Neural cell (in vitro differentiated cells): ENCODE results near the gene UBE4B. TPM values are rescaled to one million over a fixed set of nuclear protein-coding genes. Genes with fewer than 3 reads are reported as not detected.

Source experiments
- H2AFZ ChIP-seq: fragments of 200-600, 300-800 bp; sonication (generic), shearing (Covaris generic); 2 replicates; pipeline ENCODE4 v1.6.0; 2014; ENCODE audit warnings: low read depth, mild to moderate bottlenecking, antibody characterized with exemption, low read length, moderate library complexity
- H3F3A ChIP-seq: fragments of 200-600 bp; shearing (Covaris generic); 2 replicates; pipeline ENCODE4 v1.6.1; 2016; ENCODE audit warnings: mild to moderate bottlenecking, moderate library complexity, mixed read lengths, antibody characterized with exemption, low read length; ENCODE audit not compliant: insufficient read depth, poor library complexity, severe bottlenecking
- H3K27ac ChIP-seq: fragments of 200-600, 300-800 bp; sonication (generic), shearing (Covaris generic); 2 replicates; pipeline ENCODE4 v1.5.1; 2014; ENCODE audit warnings: mild to moderate bottlenecking, low read length, moderate library complexity
- H3K27me3 ChIP-seq: fragments of 300-800, 200-600 bp; sonication (generic), shearing (Covaris generic); 2 replicates; pipeline ENCODE4 v1.6.0; 2014; ENCODE audit warnings: mild to moderate bottlenecking, low read depth, low read length, moderate library complexity; ENCODE audit not compliant: insufficient read depth
- H3K36me3 ChIP-seq: fragments of 300-800, 200-600 bp; sonication (generic), shearing (Covaris generic); 2 replicates; pipeline ENCODE4 v1.5.1; 2014; ENCODE audit warnings: mild to moderate bottlenecking, antibody characterized with exemption, low read length, moderate library complexity; ENCODE audit not compliant: insufficient read depth
- H3K4me2 ChIP-seq: fragments of 300-800, 200-600 bp; sonication (generic), shearing (Covaris generic); 2 replicates; pipeline ENCODE4 v1.6.0; 2014; ENCODE audit warnings: mild to moderate bottlenecking, low read length
- H3K4me3 ChIP-seq: fragments of 300-800, 200-600 bp; sonication (generic), shearing (Covaris generic); 2 replicates; pipeline ENCODE4 v1.5.1; 2014; ENCODE audit warnings: mild to moderate bottlenecking, low read length, moderate library complexity
- H3K79me2 ChIP-seq: fragments of 200-600 bp; shearing (Covaris generic); replicated peaks from 2 replicates; pipeline ENCODE4 v1.6.0; 2014; ENCODE audit warnings: mild to moderate bottlenecking, low read length, moderate library complexity; ENCODE audit not compliant: insufficient read depth
- H3K9ac ChIP-seq: fragments of 300-800, 200-600 bp; sonication (generic), shearing (Covaris generic); 2 replicates; pipeline ENCODE4 v1.6.1; 2016; ENCODE audit warnings: mild to moderate bottlenecking, low read length, mixed read lengths
- H3K9me2 ChIP-seq: fragments of 200-600 bp; shearing (Covaris generic); 2 replicates; pipeline ENCODE4 v1.6.1; 2016; ENCODE audit warnings: mild to moderate bottlenecking, low read length, mixed read lengths; ENCODE audit not compliant: insufficient read depth
- H3K9me3 ChIP-seq: fragments of 200-600, 300-800 bp; sonication (generic), shearing (Covaris generic); 2 replicates; pipeline ENCODE4 v1.6.1; 2016; ENCODE audit warnings: mild to moderate bottlenecking, mixed run types, low read length, moderate library complexity, mixed read lengths
- H4K20me1 ChIP-seq: fragments of 200-600 bp; shearing (Covaris generic); 2 replicates; pipeline ENCODE4 v1.6.1; 2016; ENCODE audit warnings: mild to moderate bottlenecking, mixed run types; ENCODE audit not compliant: insufficient read depth
- CTCF ChIP-seq: fragments of 450-650 bp; IDR thresholded peaks from 2 replicates; pipeline ENCODE4 v1.5.1; 2014; ENCODE audit warnings: antibody characterized with exemption, mild to moderate bottlenecking, moderate library complexity; ENCODE audit not compliant: poor library complexity, severe bottlenecking
- EP300 ChIP-seq: fragments of 450-650 bp; conservative IDR thresholded peaks from 2 replicates; pipeline ENCODE4 v1.6.1; 2014; ENCODE audit warnings: antibody characterized with exemption, mild to moderate bottlenecking, moderate library complexity; ENCODE audit not compliant: poor library complexity, severe bottlenecking
- EZH2 ChIP-seq: fragments of 200-600, 300-800 bp; shearing (Covaris generic), sonication (generic); IDR thresholded peaks from 2 replicates; pipeline ENCODE4 v1.6.1; 2014; ENCODE audit warnings: antibody characterized with exemption, low read length, borderline replicate concordance, mild to moderate bottlenecking; ENCODE audit not compliant: insufficient read depth, poor library complexity, severe bottlenecking
- MXI1 ChIP-seq: fragments of 450-650 bp; conservative IDR thresholded peaks from 2 replicates; pipeline ENCODE4 v1.6.1; 2014; ENCODE audit warnings: antibody characterized with exemption, mild to moderate bottlenecking; ENCODE audit not compliant: poor library complexity, severe bottlenecking
- POLR2AphosphoS5 ChIP-seq: IDR thresholded peaks from 2 replicates; pipeline ENCODE4 v1.6.1; 2012
- RAD21 ChIP-seq: fragments of 450-650 bp; conservative IDR thresholded peaks from 2 replicates; pipeline ENCODE4 v1.6.1; 2014; ENCODE audit warnings: antibody characterized with exemption, mild to moderate bottlenecking, moderate library complexity
- REST ChIP-seq: IDR thresholded peaks from 2 replicates; pipeline ENCODE4 v1.6.1; 2012; ENCODE audit warnings: borderline replicate concordance
- SMC3 ChIP-seq: fragments of 450-650 bp; conservative IDR thresholded peaks from 2 replicates; pipeline ENCODE4 v1.6.1; 2014; ENCODE audit warnings: antibody characterized with exemption, mild to moderate bottlenecking, moderate library complexity; ENCODE audit not compliant: poor library complexity
- TAF1 ChIP-seq: IDR thresholded peaks from 2 replicates; pipeline ENCODE4 v1.6.1; 2012; ENCODE audit warnings: low read depth
- polyA plus RNA-seq: library from polyadenylated mRNA; depleted of rRNA; stranded (reverse); fragments of >200 nt; gene quantifications from 2 replicates; pipeline ENCODE4 v1.2.3, GENCODE V29; 2014

The UBE4B gene
- polyA plus RNA-seq, 1 donor from 2014 or later, result 28.9 TPM

GRCh38 chr1:10117132-10117531 is 84.4 kb downstream of the UBE4B start:
- Histone ChIP-seq H3F3A (no peaks in the 10 kb centered on the region), H3K27ac (no peak overlapping the region)
- no peak for TF ChIP-seq MXI1
- no peak for TF ChIP-seq SMC3
- TF ChIP-seq EP300, result no peak
- TF ChIP-seq CTCF, result no peak
- TF ChIP-seq RAD21, result no peak
- no peak for TF ChIP-seq POLR2AphosphoS5
- no peak for TF ChIP-seq TAF1
- no peak for TF ChIP-seq EZH2
- TF ChIP-seq REST, result no peak

GRCh38 chr1:10117865-10118264 is 85.1 kb downstream of the UBE4B start:
- Histone ChIP-seq H3K9me2 (no peaks in the 10 kb centered on the region), H3K9me3 (no peaks in the 10 kb centered on the region), H3K27ac (no peak overlapping the region), H3K4me3 (no peak overlapping the region), H3K4me2 (no peak overlapping the region), H4K20me1 (no peaks in the 10 kb centered on the region), H3F3A (no peaks in the 10 kb centered on the region), H3K79me2 (no peaks in the 10 kb centered on the region), H3K36me3 (peaks cover 4% of the 10 kb centered on the region), H3K9ac (no peak overlapping the region), H3K27me3 (no peaks in the 10 kb centered on the region), H2AFZ (no peak overlapping the region)
- TF ChIP-seq MXI1 (no peak), SMC3 (no peak), POLR2AphosphoS5 (no peak), EZH2 (no peak), RAD21 (no peak), TAF1 (no peak), REST (no peak), EP300 (no peak), CTCF (no peak)

More at GRCh38 chr1:10117132-10117531, 84.4 kb downstream of the UBE4B start:
- H3K9ac ChIP-seq, result no peak overlapping the region
- no peaks in the 10 kb centered on the region for H3K9me3 ChIP-seq
- H3K36me3 ChIP-seq, result peaks cover 4% of the 10 kb centered on the region
- H2AFZ ChIP-seq, result no peak overlapping the region
- no peaks in the 10 kb centered on the region for H4K20me1 ChIP-seq
- H3K4me3 ChIP-seq, result no peak overlapping the region
- no peaks in the 10 kb centered on the region for H3K79me2 ChIP-seq
- H3K4me2 ChIP-seq, result no peak overlapping the region
- H3K9me2 ChIP-seq, result no peaks in the 10 kb centered on the region
- no peaks in the 10 kb centered on the region for H3K27me3 ChIP-seq
